ENCODE data around the gene LRCOL1.

The LRCOL1 gene

GRCh38 chr12:132620113-132620898 is 9.9 kb upstream of the LRCOL1 start:
- Histone ChIP-seq H3K27me3 (peaks cover 58% of the 10 kb centered on the region), H3K4me3 (no peak overlapping the region), H3K27ac (no peak overlapping the region), H3K4me1 (no peaks in the 10 kb centered on the region), H4K20me1 (peaks cover 49% of the 10 kb centered on the region), H3K9ac (no peak overlapping the region), H3K4me2 (no peak overlapping the region), H3K9me3 (peaks cover 34% of the 10 kb centered on the region), H3K36me3 (peaks cover 30% of the 10 kb centered on the region)
- TF ChIP-seq Cebpa-rat (IDR thresholded peaks at IDR 0.05) = no peak

DNA sequence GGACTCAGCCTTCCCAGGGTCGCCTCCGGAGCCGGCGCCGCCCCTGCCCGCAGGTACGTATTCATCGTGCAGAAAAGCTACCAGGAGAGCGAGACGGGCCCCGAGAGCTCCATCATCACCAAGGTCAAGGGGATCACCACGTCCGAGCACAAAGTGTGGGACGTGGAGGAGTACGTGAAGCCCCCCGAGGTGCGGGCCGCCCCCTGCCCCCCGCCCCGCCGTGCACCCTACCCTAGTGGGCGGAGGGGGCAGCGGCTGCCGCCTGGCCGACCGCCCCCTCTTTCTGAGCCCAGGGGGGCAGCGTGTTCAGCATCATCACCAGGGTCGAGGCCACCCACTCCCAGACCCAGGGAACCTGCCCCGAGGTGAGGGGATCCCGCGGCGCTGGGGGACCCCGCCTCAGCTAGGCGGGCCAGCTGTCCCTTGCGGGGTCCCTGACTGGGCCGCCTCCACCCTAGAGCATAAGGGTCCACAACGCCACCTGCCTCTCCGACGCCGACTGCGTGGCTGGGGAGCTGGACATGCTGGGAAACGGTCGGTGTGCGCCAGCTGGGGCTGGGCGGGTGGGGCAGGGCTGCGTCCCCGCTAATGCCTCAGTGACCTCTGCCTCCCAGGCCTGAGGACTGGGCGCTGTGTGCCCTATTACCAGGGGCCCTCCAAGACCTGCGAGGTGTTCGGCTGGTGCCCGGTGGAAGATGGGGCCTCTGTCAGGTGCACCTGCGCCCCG is 9.2 kb upstream of the LRCOL1 start:
- peaks cover 23% of the 10 kb centered on the region for H3K36me3 ChIP-seq
- no peak overlapping the region for H3K27ac ChIP-seq
- H3K27me3 ChIP-seq = peaks cover 58% of the 10 kb centered on the region
- no peak overlapping the region for H3K4me3 ChIP-seq
- H4K20me1 ChIP-seq = peaks cover 41% of the 10 kb centered on the region
- no peak overlapping the region for H3K9ac ChIP-seq
- peaks cover 3% of the 10 kb centered on the region; the same call in 1 of the 2 replicates for H3K4me1 ChIP-seq
- no peak overlapping the region for H3K4me2 ChIP-seq
- no peak for TF ChIP-seq Cebpa-rat (IDR thresholded peaks at IDR 0.05)
- H3K9me3 ChIP-seq = peaks cover 34% of the 10 kb centered on the region

- Histone ChIP-seq H3K4me1 (peaks cover 4% of the 10 kb centered on the region; the same call in 1 of the 2 replicates), H3K27me3 (peaks cover 58% of the 10 kb centered on the region)
These were observed 8.6 kb upstream of the LRCOL1 start for GRCh38 chr12:132619071-132619385.

GRCh38 chr12:132618683-132619043 is 8.3 kb upstream of the LRCOL1 start, which contains the start of gene P2RX2:
P2RX2 (plus strand) TSS chr12:132618776; CDS start chr12:132618817, 41 bp downstream.
- H4K20me1 ChIP-seq = peaks cover 32% of the 10 kb centered on the region
- H3K4me3 ChIP-seq = no peak within 1 kb of the TSS
- peaks cover 14% of the 10 kb centered on the region for H3K36me3 ChIP-seq
- H3K4me2 ChIP-seq = no peak within 1 kb of the TSS
- TF ChIP-seq Cebpa-rat (IDR thresholded peaks at IDR 0.05) = no peak
- H3K27me3 ChIP-seq = peaks cover 58% of the 10 kb centered on the region
- no peak within 1 kb of the TSS for H3K27ac ChIP-seq
- peaks cover 4% of the 10 kb centered on the region; the same call in 1 of the 2 replicates for H3K4me1 ChIP-seq
- peaks cover 34% of the 10 kb centered on the region for H3K9me3 ChIP-seq
- H3K9ac ChIP-seq = no peak within 1 kb of the TSS

More at GRCh38 chr12:132619071-132619385, 8.6 kb upstream of the LRCOL1 start:
- Histone ChIP-seq H3K9ac (no peak overlapping the region), H3K9me3 (peaks cover 34% of the 10 kb centered on the region), H3K27ac (no peak overlapping the region), H3K4me2 (no peak overlapping the region), H3K4me3 (no peak overlapping the region), H3K36me3 (peaks cover 18% of the 10 kb centered on the region), H4K20me1 (peaks cover 36% of the 10 kb centered on the region)
- no peak for TF ChIP-seq Cebpa-rat (IDR thresholded peaks at IDR 0.05)

DNA sequence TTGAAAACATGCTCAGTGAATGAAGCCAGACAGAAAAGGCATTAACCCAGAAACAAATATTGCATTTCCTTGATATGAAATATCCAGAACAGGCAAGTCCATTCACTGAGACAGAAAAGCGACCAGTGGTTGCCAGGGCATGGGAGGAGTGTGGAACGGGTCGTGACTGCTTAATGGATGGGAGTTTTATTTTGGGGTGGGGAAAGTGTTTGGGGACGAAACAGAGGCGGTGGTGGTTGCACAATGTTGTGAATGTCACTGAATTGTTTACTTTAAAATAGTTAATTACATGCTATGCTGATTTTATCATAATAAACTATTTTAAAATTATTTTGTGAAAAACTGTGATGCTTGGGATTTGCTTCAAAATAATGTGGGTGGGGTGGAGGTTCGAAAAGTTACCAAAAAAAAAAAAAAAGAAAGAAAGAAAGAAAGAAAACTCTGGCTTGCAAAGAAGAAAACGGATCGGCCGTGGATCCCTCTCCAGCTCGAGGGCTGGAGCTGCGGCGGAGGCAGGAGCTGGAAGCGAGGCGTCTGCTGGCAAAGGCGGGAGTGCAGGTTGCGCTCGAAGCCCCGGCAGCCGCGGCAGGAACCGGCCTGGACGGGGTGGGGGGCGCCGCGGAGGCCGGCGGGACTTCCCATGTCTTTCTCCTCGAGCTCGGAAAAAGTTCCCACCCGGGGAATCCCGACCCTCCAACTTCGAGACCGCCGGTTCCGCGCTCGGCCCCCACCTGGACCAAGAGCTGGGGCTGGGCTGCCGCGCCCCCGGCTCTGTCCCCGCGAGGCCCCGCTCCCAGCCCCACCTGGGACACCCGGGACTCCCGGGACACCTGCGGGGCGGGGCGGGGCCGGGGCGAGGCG is 7.7 kb upstream of the LRCOL1 start:
- peaks cover 26% of the 10 kb centered on the region for H4K20me1 ChIP-seq
- H3K27ac ChIP-seq = no peak overlapping the region

GRCh38 chr12:132617135-132617701 is 6.8 kb upstream of the LRCOL1 start:
- no peaks in the 10 kb centered on the region for H3K36me3 ChIP-seq
- no peak overlapping the region for H3K4me2 ChIP-seq
- peaks cover 18% of the 10 kb centered on the region for H4K20me1 ChIP-seq
- H3K27me3 ChIP-seq = peaks cover 58% of the 10 kb centered on the region
- no peak overlapping the region for H3K9ac ChIP-seq
- H3K27ac ChIP-seq = no peak overlapping the region
- 0 out of 2 replicates have a peak overlapping the region, but pooled peaks have one; percentile 16 for H3K4me3 ChIP-seq
- H3K9me3 ChIP-seq = peaks cover 34% of the 10 kb centered on the region
- no peak for TF ChIP-seq Cebpa-rat (IDR thresholded peaks at IDR 0.05)
- H3K4me1 ChIP-seq = peaks cover 10% of the 10 kb centered on the region; the same call in 1 of the 2 replicates

More for the DNA sequence above, 7.7 kb upstream of the LRCOL1 start:
- Histone ChIP-seq H3K4me1 (peaks cover 4% of the 10 kb centered on the region; the same call in 1 of the 2 replicates), H3K4me3 (no peak overlapping the region), H3K9ac (no peak overlapping the region), H3K36me3 (peaks cover 8% of the 10 kb centered on the region), H3K27me3 (peaks cover 58% of the 10 kb centered on the region), H3K4me2 (no peak overlapping the region), H3K9me3 (peaks cover 34% of the 10 kb centered on the region)
- no peak for TF ChIP-seq Cebpa-rat (IDR thresholded peaks at IDR 0.05)

- Histone ChIP-seq H3K9me3 (peaks cover 42% of the 10 kb centered on the region), H3K4me3 (no peak overlapping the region), H3K27me3 (peaks cover 60% of the 10 kb centered on the region), H4K20me1 (peaks cover 4% of the 10 kb centered on the region), H3K36me3 (no peaks in the 10 kb centered on the region), H3K4me1 (peaks cover 14% of the 10 kb centered on the region), H3K9ac (no peak overlapping the region), H3K27ac (no peak overlapping the region), H3K4me2 (no peak overlapping the region)
- TF ChIP-seq Cebpa-rat (IDR thresholded peaks at IDR 0.05) = no peak
These were observed 5.2 kb upstream of the LRCOL1 start for GRCh38 chr12:132615579-132616038.

DNA sequence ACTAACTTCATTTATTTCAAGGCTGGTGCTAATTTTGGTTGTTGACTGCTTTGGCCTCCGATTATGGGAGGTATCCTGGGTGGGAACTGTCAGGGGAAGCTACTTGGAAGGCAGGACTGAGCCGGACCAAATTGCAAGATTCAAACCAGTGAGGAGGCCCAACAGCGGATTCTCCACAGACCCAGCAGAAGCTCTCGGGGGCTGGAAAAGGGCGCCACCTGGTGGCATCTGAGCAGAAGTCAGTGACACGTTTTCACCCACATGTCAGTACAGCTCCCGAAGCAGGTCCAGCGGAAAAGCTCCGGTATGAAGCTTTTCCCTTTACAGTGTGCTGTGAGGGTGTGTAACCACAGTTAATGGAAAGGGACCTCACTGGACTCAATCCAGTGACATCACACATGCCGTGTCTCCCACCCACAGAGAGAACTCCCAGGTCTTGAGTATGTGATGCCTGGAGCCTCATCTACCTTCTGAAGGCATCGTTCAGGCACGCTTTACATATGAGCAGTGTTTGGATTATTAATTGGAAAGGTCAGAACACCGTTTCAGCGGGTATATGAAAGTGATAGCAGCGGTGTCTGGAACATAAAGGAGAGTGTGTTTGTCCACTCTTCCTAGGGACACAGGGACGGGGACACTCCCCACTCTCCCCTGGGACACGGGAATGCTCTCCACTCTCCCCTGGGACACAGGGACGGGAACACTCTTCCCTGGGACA is 4.6 kb upstream of the LRCOL1 start:
- Histone ChIP-seq H3K4me3 (no peak overlapping the region), H4K20me1 (no peaks in the 10 kb centered on the region), H3K4me2 (peak overlapping the region; percentile 14; the same call in 1 of the 2 replicates), H3K9me3 (peaks cover 42% of the 10 kb centered on the region), H3K27ac (no peak overlapping the region), H3K4me1 (peaks cover 20% of the 10 kb centered on the region), H3K36me3 (no peaks in the 10 kb centered on the region), H3K9ac (no peak overlapping the region), H3K27me3 (peaks cover 60% of the 10 kb centered on the region)
- no peak for TF ChIP-seq Cebpa-rat (IDR thresholded peaks at IDR 0.05)
